ENCODE data around the gene SRD5A2.

DNA sequence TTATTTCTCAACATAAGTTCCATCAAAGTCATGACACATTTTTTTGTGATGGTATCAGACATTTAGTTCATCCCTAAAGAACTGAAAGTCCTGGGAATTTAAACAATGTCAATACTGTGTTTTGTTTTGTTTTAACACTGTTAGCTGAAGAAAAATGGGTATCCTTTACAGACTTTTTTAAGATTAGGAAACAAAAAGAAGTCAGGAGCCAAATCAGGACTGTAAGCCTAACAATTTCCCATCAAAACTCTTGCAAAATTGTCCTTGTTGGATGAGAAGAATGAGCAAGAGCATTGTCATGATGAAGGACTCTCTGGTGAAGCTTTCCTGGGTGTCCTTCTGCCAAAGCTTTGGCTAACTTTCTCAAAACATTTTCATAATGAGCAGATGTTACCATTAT, 69.4 kb downstream of the SRD5A2 start:
- TF ChIP-seq SP1 (IDR thresholded peaks at IDR 0.05) (no peak), ARNT (IDR thresholded peaks at IDR 0.05) (no peak), NFRKB (IDR thresholded peaks at IDR 0.05) (no peak), ELF4 (IDR thresholded peaks at IDR 0.05) (no peak), FOXM1 (IDR thresholded peaks at IDR 0.05; ENCODE audit: borderline replicate concordance) (no peak), SUZ12 (IDR thresholded peaks at IDR 0.05) (no peak), FOXK2 (IDR thresholded peaks at IDR 0.05) (no peak), HDGF (IDR thresholded peaks at IDR 0.05; ENCODE audit: borderline replicate concordance) (no peak), TARDBP (IDR thresholded peaks at IDR 0.05) (no peak), FOXA1 (IDR thresholded peaks at IDR 0.05) (no peak), ZNF384 (IDR thresholded peaks at IDR 0.05) (no peak)
